DMS153 treated with DMSO at 0.1 percent for 48 hours (cell line): ENCODE measurements around the gene VAV2.
"Not testable (repeated sequence)": the region's sequence is repeated elsewhere in the genome, so short reads cannot be mapped to it uniquely, and the experiment has no call there.

ENCODE experiments used
- DNase-seq: peaks from one replicate; lab custom pipeline; 2025; ENCODE audit not compliant: unreplicated experiment; lab: John Stamatoyannopoulos, UW

VAV2 gene

GRCh38 chr9:133897675-133898074 is 94.4 kb downstream of the VAV2 start:
- DNase-seq = no peak

GRCh38 chr9:133896007-133896406 is 96.1 kb downstream of the VAV2 start:
- DNase-seq = not testable (repeated sequence)

GRCh38 chr9:133895335-133895734 is 96.8 kb downstream of the VAV2 start:
- no peak for DNase-seq

GRCh38 chr9:133894377-133895321 is 97.5 kb downstream of the VAV2 start:
- DNase-seq = no peak

- no peak for DNase-seq
Measured at GRCh38 chr9:133893191-133893994, 98.7 kb downstream of the VAV2 start.

- DNase-seq = peak; percentile 59
Measured at GRCh38 chr9:133892193-133892920, 99.8 kb downstream of the VAV2 start.

- DNase-seq = no peak
Measured at GRCh38 chr9:133891741-133892140, 100.4 kb downstream of the VAV2 start.

- no peak for DNase-seq
Measured at GRCh38 chr9:133890583-133890982, 101.5 kb downstream of the VAV2 start.

GRCh38 chr9:133889584-133890301 is 102.4 kb downstream of the VAV2 start:
- DNase-seq = peak; percentile 55

- DNase-seq = no peak
Measured at GRCh38 chr9:133888809-133889491, 103.2 kb downstream of the VAV2 start.

GRCh38 chr9:133888048-133888808 is 103.9 kb downstream of the VAV2 start:
- DNase-seq = peak; percentile 71

- no peak for DNase-seq
Measured at GRCh38 chr9:133887540-133888047, 104.5 kb downstream of the VAV2 start.

GRCh38 chr9:133886563-133887501 is 105.3 kb downstream of the VAV2 start:
- DNase-seq = no peak

GRCh38 chr9:133884907-133885744 is 107.0 kb downstream of the VAV2 start:
- DNase-seq = no peak

- no peak for DNase-seq
Measured at GRCh38 chr9:133882849-133883755, 109.0 kb downstream of the VAV2 start.
